ENCODE data around the gene ACACA.

Gene ACACA

GRCh38 chr17:37068266-37068665 is 338.4 kb downstream of the ACACA start:
- DNase-seq (ENCODE audit: low read depth) = no peak

DNA sequence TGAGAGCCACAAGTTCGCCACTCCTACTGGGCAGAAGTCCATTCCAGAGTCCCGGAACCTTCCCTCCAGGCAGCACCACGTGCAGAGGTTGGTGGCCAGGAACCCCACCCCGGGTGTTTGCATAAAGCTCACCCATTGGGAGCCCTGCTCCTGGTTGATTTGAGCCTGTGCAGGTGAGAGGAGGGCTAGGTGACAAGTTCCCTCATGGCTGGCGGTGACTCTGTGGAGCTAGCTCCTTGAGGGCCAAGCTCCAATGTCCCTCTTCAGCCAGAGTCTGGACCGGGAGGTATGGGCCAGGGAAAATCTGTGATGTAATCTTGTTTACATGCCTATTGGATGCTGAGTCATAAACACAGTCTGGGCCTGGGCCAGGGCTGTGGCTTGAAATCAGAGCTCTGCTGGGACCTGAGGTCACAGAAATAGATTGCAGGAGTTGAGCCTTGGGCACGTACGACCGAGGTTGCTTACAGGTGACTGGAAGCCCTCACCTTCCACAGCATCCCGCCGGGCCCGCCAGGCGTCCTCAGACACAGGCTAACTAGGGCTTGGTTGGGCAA is 339.0 kb downstream of the ACACA start:
- DNase-seq (ENCODE audit: low read depth) = no peak

DNA sequence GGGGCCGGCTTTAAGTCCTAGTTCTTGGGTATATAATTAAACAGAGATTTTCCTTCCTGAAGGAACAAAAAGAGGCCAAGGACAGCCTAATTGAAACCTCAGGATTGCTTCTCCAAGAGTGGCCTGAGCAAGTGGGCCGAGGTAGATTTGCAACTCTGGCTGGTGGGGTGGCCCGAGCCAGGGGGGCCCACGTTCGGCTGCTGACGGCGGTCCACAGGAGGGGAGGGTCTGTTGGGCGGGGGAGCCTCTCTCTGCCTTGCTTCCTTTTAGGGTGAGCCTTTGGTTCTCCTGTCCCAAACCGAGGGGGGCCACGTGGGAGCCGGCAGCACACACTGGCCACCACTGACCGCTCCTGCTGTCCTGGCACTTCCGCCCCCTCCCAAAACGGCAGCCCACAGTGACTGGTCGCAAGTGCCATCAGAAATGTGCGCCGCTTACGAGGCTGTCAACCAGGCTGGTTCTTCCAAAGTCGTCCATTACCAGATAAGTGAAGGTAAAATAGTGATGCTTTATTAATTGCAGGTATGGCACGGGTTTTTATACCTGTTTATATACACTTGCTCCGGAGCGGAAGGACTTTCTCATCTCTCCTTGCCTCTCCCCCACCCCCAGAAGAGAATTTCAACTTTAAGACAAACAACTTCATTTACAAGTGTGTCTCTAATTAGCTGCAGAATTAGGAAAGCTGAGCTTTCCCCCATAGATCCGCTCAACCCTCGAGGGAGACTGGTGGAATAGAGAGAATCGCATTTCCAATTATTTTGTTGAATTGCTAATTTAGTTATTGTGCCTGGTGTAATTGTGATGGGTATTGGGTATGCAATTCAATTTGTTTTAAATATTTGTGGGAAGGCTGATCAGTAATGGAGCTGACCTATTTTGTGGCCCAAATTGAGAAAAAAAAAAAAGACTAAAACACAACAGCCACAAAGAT is 340.0 kb downstream of the ACACA start:
- DNase-seq (ENCODE audit: low read depth) = no peak

- no peak for DNase-seq (ENCODE audit: low read depth)
Observed at GRCh38 chr17:37065486-37066321, 340.9 kb downstream of the ACACA start.

DNA sequence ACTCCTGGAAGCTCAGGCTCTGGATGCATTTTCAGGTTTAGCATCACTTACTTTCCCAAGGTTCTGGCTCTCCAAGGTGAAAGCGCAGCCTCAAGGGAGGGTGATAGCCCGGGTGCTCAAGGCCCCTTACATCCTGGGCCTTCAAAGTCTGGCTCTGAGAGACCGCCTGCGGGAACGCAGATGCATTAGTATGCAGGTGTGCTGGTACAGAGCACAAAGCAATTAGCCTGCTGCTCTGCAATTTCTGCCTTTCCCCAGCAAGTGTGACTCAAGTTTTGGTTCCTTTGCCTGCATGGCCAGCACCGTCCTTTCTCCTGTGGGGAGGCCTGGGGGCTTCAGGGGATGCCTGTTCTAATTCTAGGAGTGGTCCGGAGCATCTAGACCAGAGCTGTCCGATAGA is 341.7 kb downstream of the ACACA start:
- no peak for DNase-seq (ENCODE audit: low read depth)

DNA sequence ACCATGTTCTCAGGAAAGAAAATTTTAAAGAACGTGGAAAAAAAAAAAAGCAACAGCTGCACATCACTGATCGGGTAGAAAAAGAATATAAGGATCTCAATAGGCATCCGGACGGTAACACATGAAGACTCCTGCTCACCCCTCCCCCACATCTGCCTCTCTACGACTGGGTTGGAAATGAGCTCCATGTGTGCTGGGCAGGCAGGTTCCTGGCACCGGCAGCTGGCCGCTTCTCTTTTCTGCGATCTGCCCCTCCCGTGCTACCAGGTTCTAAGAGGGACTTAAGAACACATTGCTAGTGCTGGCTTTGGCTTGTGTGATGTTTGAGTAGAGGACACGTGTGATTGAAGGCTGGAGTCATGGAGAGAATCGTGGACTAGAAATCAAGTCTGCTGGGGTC is 342.4 kb downstream of the ACACA start:
- no peak for DNase-seq (ENCODE audit: low read depth)

DNA sequence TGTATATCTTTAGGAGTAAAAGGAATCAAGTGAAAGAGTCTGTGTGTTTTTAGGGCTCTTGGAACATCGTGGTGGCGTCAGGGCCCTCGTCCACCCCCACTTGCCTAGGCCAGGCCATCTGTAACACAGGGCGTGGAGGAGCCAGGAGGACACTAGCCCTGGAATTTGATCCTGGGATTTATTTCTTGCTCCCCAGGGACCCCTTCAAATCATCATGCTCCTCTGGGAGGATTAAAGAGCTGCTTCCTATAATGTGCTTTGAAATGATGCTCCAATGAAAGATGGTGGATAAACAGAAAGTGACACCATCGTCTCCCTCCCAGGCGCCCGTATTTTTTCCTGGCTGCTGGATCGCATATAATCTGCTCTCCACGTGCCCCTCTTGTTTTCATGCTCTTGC is 344.6 kb downstream of the ACACA start:
- DNase-seq (ENCODE audit: low read depth) = no peak

DNA sequence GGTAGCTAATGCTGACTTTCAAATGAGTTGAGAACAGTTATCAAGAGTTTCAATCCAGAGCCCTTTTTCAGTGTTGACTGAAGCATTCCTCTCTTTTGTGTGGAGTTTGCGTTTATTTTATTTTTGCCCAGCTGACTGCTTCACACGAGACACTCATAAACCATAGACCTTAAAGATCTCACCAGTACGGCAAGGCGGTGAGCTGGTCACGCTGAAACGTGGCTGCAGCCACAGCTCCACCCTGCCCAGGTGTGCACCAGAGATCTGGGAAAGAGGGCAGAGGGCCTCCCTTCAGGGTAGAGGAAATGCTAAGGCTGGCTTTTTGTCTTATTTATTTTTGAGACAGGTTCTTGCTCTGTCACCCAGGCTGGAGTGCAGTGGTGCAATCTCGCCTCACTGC is 345.7 kb downstream of the ACACA start:
- DNase-seq (ENCODE audit: low read depth) = no peak

DNA sequence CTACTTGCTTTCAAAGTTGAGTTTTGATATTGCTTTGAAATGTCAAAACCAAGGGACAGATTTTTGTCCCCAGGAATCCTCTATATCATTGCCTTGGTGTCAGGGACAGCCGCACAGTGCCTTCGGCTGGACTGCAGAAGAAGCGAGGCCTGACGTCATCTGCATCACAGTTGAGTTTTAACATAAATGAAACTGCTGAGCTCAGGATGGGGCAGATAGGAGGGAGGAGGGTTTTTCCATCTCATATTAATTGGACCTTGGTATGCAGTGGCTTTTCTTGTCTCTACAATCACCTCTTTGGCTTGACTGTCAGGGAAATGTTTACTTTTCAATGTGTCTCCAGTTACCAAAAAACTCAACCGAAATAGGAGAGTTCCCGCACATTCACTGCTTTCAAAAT is 346.5 kb downstream of the ACACA start:
- DNase-seq (ENCODE audit: low read depth) = no peak

- no peak for DNase-seq (ENCODE audit: low read depth)
Observed at GRCh38 chr17:37059493-37059892, 347.1 kb downstream of the ACACA start.

- DNase-seq (ENCODE audit: low read depth) = no peak
Observed at GRCh38 chr17:37056622-37057021, 350.0 kb downstream of the ACACA start.

DNA sequence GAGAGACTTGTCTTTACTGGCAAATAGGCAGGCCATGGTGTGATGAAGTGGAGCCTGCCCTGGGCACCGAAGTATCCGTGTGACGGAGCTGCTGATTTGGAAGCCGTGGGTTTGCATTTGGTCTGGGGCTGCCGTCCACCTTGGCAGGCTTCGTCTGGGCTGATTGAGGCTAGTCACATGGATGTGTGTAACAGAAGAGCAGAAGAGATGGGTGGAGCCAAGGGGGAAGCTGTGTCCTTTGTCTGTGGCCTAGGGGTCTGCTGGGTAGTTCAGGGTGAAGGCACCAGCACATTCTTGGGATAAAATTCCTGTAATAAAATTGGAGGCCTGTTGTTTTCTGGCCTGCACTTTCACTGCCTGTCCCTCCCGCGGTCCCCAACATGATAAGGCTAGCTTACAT is 351.7 kb downstream of the ACACA start:
- no peak for DNase-seq (ENCODE audit: low read depth)

DNA sequence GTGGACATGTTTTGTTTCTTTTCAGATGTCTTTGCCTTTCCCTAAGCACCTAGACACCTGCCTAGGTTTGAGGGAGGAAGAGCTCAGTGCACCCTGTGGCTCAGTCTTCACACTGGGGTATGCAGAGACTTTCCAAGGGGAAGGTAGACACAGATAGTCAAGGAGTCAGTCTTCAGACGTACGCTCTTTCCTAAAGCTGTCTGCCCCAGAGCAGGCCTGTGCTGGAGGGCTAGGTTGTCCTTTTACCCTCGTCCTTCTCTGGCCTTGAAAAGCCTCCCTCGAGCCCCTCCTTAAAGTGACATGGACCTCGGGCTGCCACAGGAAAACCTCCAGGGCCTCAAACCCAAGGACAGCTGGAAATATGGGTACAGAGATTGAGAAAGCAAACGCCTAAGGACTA is 354.2 kb downstream of the ACACA start:
- no peak for DNase-seq (ENCODE audit: low read depth)

- no peak for DNase-seq (ENCODE audit: low read depth)
Observed at GRCh38 chr17:37051833-37052232, 354.8 kb downstream of the ACACA start.

DNA sequence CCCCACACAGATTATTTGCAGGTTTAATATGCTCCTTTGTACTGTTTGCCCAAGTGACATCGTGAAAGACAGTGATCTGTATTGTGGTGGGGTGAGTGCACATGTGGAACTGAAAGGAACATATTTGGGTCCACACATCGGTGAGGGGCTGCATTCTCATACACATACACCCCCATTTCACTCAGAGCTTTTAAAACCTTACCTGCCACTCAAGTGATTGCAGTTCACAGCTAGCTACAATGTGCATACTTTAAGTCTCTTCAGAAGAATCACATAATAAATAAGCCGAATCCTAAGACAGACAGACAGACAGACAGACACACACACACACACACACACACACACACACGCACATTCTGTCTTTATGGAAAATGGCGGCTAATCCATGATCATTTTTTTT is 355.3 kb downstream of the ACACA start:
- DNase-seq (ENCODE audit: low read depth) = no peak

DNA sequence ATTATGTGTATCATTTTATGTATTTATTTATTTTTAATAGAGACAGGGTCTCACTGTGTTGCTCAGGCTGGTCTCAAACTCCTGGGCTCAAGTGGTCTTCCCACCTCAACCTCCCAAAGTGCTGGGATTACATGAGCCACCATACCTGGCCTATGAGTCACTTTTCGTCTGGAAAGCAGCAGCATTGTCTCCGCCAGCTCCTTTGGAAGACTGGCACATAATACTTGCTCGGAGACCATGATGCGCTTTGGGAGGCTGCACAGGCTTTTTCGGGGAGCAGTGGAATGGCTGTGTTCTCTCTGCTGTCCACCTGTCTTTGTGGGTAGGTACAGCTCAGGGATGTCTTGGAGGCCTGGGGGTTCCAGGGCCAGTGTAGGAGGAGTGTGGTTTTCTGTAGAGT is 355.7 kb downstream of the ACACA start:
- DNase-seq (ENCODE audit: low read depth) = no peak

DNA sequence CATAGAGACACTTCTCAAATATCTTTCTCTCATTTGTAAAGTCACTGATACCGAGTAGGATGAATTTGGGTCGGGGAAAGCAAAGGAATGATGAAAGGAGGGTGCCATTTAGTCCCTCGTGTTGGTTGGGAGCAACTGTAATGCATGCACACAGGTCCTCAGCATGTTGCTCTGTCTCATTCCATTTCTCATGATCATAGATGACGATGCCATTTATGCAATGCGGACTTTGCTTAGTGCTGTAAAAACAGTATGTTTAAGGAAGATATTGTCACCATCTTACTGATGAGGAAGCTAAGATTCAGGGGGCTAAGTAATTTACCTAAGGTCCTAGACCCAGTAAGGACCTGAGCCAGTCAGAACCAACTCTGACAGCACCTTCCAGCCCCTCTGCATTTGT is 357.8 kb downstream of the ACACA start:
- DNase-seq (ENCODE audit: low read depth) = no peak

GRCh38 chr17:37047631-37048104 is 359.0 kb downstream of the ACACA start:
- peak; percentile 58 for DNase-seq (ENCODE audit: low read depth)

DNA sequence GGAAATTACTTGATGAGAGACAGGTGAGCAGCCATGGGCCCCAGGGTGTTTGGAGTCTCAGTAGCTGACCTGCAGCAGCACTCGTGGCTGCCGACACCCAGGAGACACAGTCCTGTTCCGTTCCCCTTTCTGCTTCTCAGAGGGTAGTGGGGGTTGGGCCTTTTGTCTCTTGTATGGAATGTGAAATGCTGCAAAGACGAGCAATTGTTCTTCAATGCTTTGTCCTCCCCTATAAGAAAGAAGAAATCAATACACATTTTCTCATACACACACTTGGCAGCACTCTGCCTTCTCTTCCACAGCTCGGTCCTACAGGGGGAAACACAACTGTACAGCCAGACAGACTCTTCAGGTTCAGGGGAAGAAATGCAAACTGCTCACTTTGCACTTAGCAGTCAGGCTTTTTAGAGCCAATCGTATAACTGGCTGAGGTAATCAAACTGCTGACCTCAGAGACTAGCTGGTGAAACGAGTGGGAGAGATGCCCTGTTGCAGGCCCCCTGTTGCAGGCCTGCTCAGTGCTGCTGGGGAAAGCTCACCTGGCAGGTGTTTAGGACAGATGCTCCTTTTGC is 361.2 kb downstream of the ACACA start:
- no peak for DNase-seq (ENCODE audit: low read depth)

DNA sequence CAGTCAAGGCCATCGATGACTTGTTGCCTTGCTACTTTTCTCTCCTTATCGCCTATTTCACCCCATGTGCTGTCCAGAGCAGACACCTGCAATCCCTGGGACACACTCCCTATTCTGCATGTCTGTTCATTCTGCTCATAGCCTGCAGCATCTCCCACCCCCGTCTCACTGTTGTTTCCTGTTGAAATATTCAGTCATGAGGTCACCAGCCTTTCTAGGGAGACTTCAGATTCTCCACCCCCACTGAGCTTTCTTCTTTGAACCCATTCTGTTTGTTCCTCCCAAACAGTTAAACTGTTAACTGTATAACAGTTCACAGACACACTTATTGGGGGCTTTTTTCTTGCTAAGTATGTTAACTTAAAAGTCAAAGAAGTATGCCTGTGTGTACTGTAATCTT is 363.4 kb downstream of the ACACA start:
- no peak for DNase-seq (ENCODE audit: low read depth)

- DNase-seq (ENCODE audit: low read depth) = no peak
Observed at GRCh38 chr17:37041932-37042331, 364.7 kb downstream of the ACACA start.

DNA sequence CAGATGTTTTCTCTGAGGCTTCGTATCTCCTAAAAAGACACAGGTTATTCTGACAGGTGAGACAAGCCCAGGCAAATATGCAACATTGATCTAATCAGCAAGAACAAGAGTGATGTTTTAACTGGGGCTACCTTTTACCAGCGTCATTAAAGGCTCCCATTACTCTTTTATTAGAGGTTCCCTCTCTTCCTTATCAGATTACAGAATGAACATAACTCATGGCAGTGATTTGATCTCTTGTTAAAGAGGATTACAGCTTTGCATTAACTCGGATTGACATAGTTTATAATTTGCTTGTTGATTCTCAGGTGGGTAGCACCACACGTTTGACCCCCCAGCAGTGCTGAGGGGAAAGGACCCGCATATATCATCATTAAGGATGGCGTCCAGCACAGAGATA is 367.4 kb downstream of the ACACA start:
- DNase-seq (ENCODE audit: low read depth) = no peak

Data from activated T-helper 1 cell treated with Interleukin-2 at 50 U/mL for 16 hours (primary cell).